SU-DHL-6 (cell line): ENCODE measurements around the gene UBE2D3.

Source experiments
- EZH2phosphoT487 ChIP-seq: fragments of 200-600 bp; sonication (generic), shearing (Covaris generic); conservative IDR thresholded peaks from 2 replicates; pipeline ENCODE4 v1.6.1; 2018; ENCODE audit warnings: mild to moderate bottlenecking, antibody characterized with exemption, low read length, moderate library complexity, mixed read lengths
- TF ChIP-seq, protein P1 (sequence below): fragments of 200-600 bp; sonication (generic); IDR thresholded peaks from one replicate; pipeline ENCODE4 v1.5.1; 2017; ENCODE audit warnings: antibody characterized with exemption, mild to moderate bottlenecking, low read length, moderate library complexity; ENCODE audit not compliant: insufficient read depth, poor library complexity, severe bottlenecking

DNA sequence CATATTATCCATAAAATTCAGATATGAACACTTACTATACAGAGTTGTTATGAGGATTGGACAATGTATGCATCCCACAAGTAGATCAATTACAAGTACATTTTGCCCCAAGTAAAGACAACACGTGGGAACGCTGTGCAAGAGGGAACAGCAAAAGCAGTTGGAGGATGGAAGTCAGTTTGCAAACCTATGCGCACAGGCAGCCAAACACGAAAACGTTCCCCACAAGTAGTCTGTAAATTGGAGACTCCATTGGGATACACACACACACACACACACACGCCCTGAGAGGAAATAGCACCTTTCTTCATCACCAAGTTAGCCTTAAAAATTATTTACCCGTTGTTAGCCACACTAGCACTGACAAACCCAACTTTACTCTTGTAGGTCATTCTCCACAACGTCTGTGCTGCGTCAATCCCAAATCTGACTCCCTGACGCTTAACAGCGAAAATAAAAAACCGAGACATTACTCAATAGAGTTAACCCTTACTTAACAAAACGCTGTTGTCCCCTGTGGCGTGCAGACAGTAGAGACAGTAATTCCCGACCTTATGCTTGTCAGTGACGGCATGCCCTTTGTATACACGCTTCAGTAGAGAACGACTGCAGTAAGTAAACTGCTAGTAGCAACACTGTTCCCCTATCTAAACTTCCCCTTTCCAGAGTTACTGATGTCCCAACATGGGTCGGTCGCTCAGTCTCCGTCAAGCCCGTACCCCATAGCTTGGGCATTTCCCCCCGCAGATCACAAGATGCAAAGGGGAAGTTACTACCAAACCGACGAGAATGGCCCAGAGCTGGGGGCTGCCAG, 67.3 kb downstream of the UBE2D3 start:
- TF ChIP-seq, protein P1, sequence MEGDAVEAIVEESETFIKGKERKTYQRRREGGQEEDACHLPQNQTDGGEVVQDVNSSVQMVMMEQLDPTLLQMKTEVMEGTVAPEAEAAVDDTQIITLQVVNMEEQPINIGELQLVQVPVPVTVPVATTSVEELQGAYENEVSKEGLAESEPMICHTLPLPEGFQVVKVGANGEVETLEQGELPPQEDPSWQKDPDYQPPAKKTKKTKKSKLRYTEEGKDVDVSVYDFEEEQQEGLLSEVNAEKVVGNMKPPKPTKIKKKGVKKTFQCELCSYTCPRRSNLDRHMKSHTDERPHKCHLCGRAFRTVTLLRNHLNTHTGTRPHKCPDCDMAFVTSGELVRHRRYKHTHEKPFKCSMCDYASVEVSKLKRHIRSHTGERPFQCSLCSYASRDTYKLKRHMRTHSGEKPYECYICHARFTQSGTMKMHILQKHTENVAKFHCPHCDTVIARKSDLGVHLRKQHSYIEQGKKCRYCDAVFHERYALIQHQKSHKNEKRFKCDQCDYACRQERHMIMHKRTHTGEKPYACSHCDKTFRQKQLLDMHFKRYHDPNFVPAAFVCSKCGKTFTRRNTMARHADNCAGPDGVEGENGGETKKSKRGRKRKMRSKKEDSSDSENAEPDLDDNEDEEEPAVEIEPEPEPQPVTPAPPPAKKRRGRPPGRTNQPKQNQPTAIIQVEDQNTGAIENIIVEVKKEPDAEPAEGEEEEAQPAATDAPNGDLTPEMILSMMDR: no peak
- no peak for TF ChIP-seq EZH2phosphoT487
